Neural cell (in vitro differentiated cells): ENCODE results near the gene UNCX. TPM values are rescaled to one million over a fixed set of nuclear protein-coding genes. Genes with fewer than 3 reads are reported as not detected.

Source experiments
- H2AFZ ChIP-seq: fragments of 200-600, 300-800 bp; sonication (generic), shearing (Covaris generic); 2 replicates; pipeline ENCODE4 v1.6.0; 2014; ENCODE audit warnings: low read depth, mild to moderate bottlenecking, antibody characterized with exemption, low read length, moderate library complexity
- H3F3A ChIP-seq: fragments of 200-600 bp; shearing (Covaris generic); 2 replicates; pipeline ENCODE4 v1.6.1; 2016; ENCODE audit warnings: mild to moderate bottlenecking, moderate library complexity, mixed read lengths, antibody characterized with exemption, low read length; ENCODE audit not compliant: insufficient read depth, poor library complexity, severe bottlenecking
- H3K27ac ChIP-seq: fragments of 200-600, 300-800 bp; sonication (generic), shearing (Covaris generic); 2 replicates; pipeline ENCODE4 v1.5.1; 2014; ENCODE audit warnings: mild to moderate bottlenecking, low read length, moderate library complexity
- H3K27me3 ChIP-seq: fragments of 300-800, 200-600 bp; sonication (generic), shearing (Covaris generic); 2 replicates; pipeline ENCODE4 v1.6.0; 2014; ENCODE audit warnings: mild to moderate bottlenecking, low read depth, low read length, moderate library complexity; ENCODE audit not compliant: insufficient read depth
- H3K36me3 ChIP-seq: fragments of 300-800, 200-600 bp; sonication (generic), shearing (Covaris generic); 2 replicates; pipeline ENCODE4 v1.5.1; 2014; ENCODE audit warnings: mild to moderate bottlenecking, antibody characterized with exemption, low read length, moderate library complexity; ENCODE audit not compliant: insufficient read depth
- H3K4me2 ChIP-seq: fragments of 300-800, 200-600 bp; sonication (generic), shearing (Covaris generic); 2 replicates; pipeline ENCODE4 v1.6.0; 2014; ENCODE audit warnings: mild to moderate bottlenecking, low read length
- H3K4me3 ChIP-seq: fragments of 300-800, 200-600 bp; sonication (generic), shearing (Covaris generic); 2 replicates; pipeline ENCODE4 v1.5.1; 2014; ENCODE audit warnings: mild to moderate bottlenecking, low read length, moderate library complexity
- H3K79me2 ChIP-seq: fragments of 200-600 bp; shearing (Covaris generic); replicated peaks from 2 replicates; pipeline ENCODE4 v1.6.0; 2014; ENCODE audit warnings: mild to moderate bottlenecking, low read length, moderate library complexity; ENCODE audit not compliant: insufficient read depth
- H3K9ac ChIP-seq: fragments of 300-800, 200-600 bp; sonication (generic), shearing (Covaris generic); 2 replicates; pipeline ENCODE4 v1.6.1; 2016; ENCODE audit warnings: mild to moderate bottlenecking, low read length, mixed read lengths
- H3K9me2 ChIP-seq: fragments of 200-600 bp; shearing (Covaris generic); 2 replicates; pipeline ENCODE4 v1.6.1; 2016; ENCODE audit warnings: mild to moderate bottlenecking, low read length, mixed read lengths; ENCODE audit not compliant: insufficient read depth
- H3K9me3 ChIP-seq: fragments of 200-600, 300-800 bp; sonication (generic), shearing (Covaris generic); 2 replicates; pipeline ENCODE4 v1.6.1; 2016; ENCODE audit warnings: mild to moderate bottlenecking, mixed run types, low read length, moderate library complexity, mixed read lengths
- H4K20me1 ChIP-seq: fragments of 200-600 bp; shearing (Covaris generic); 2 replicates; pipeline ENCODE4 v1.6.1; 2016; ENCODE audit warnings: mild to moderate bottlenecking, mixed run types; ENCODE audit not compliant: insufficient read depth
- CTCF ChIP-seq: fragments of 450-650 bp; IDR thresholded peaks from 2 replicates; pipeline ENCODE4 v1.5.1; 2014; ENCODE audit warnings: antibody characterized with exemption, mild to moderate bottlenecking, moderate library complexity; ENCODE audit not compliant: poor library complexity, severe bottlenecking
- EP300 ChIP-seq: fragments of 450-650 bp; conservative IDR thresholded peaks from 2 replicates; pipeline ENCODE4 v1.6.1; 2014; ENCODE audit warnings: antibody characterized with exemption, mild to moderate bottlenecking, moderate library complexity; ENCODE audit not compliant: poor library complexity, severe bottlenecking
- EZH2 ChIP-seq: fragments of 200-600, 300-800 bp; shearing (Covaris generic), sonication (generic); IDR thresholded peaks from 2 replicates; pipeline ENCODE4 v1.6.1; 2014; ENCODE audit warnings: antibody characterized with exemption, low read length, borderline replicate concordance, mild to moderate bottlenecking; ENCODE audit not compliant: insufficient read depth, poor library complexity, severe bottlenecking
- MXI1 ChIP-seq: fragments of 450-650 bp; conservative IDR thresholded peaks from 2 replicates; pipeline ENCODE4 v1.6.1; 2014; ENCODE audit warnings: antibody characterized with exemption, mild to moderate bottlenecking; ENCODE audit not compliant: poor library complexity, severe bottlenecking
- POLR2AphosphoS5 ChIP-seq: IDR thresholded peaks from 2 replicates; pipeline ENCODE4 v1.6.1; 2012
- RAD21 ChIP-seq: fragments of 450-650 bp; conservative IDR thresholded peaks from 2 replicates; pipeline ENCODE4 v1.6.1; 2014; ENCODE audit warnings: antibody characterized with exemption, mild to moderate bottlenecking, moderate library complexity
- REST ChIP-seq: IDR thresholded peaks from 2 replicates; pipeline ENCODE4 v1.6.1; 2012; ENCODE audit warnings: borderline replicate concordance
- SMC3 ChIP-seq: fragments of 450-650 bp; conservative IDR thresholded peaks from 2 replicates; pipeline ENCODE4 v1.6.1; 2014; ENCODE audit warnings: antibody characterized with exemption, mild to moderate bottlenecking, moderate library complexity; ENCODE audit not compliant: poor library complexity
- TAF1 ChIP-seq: IDR thresholded peaks from 2 replicates; pipeline ENCODE4 v1.6.1; 2012; ENCODE audit warnings: low read depth
- polyA plus RNA-seq: library from polyadenylated mRNA; depleted of rRNA; stranded (reverse); fragments of >200 nt; gene quantifications from 2 replicates; pipeline ENCODE4 v1.2.3, GENCODE V29; 2014

Gene UNCX
- polyA plus RNA-seq, 1 donor from 2014 or later, result 1.6 TPM

GRCh38 chr7:1252540-1253090, 19.9 kb downstream of the UNCX start:
- Histone ChIP-seq H3K9ac (no peak overlapping the region), H3F3A (no peaks in the 10 kb centered on the region), H3K4me2 (no peak overlapping the region), H2AFZ (no peak overlapping the region), H3K27ac (no peak overlapping the region), H3K79me2 (no peaks in the 10 kb centered on the region), H4K20me1 (no peaks in the 10 kb centered on the region), H3K27me3 (peaks cover 23% of the 10 kb centered on the region), H3K4me3 (no peak overlapping the region), H3K9me3 (no peaks in the 10 kb centered on the region), H3K36me3 (no peaks in the 10 kb centered on the region), H3K9me2 (no peaks in the 10 kb centered on the region)
- TF ChIP-seq REST (no peak), CTCF (no peak), TAF1 (no peak), POLR2AphosphoS5 (no peak), SMC3 (no peak), EZH2 (no peak), EP300 (no peak), MXI1 (no peak), RAD21 (no peak)

GRCh38 chr7:1253681-1254181, 21.1 kb downstream of the UNCX start:
- TF ChIP-seq TAF1, result no peak
- TF ChIP-seq MXI1, result no peak
- no peak for TF ChIP-seq EP300
- no peak for TF ChIP-seq EZH2
- TF ChIP-seq SMC3, result no peak
- no peak for TF ChIP-seq POLR2AphosphoS5
- TF ChIP-seq CTCF, result no peak
- no peak for TF ChIP-seq REST
- no peak for TF ChIP-seq RAD21
- no peak overlapping the region for H3K4me3 ChIP-seq
- no peak overlapping the region for H3K4me2 ChIP-seq
- peaks cover 11% of the 10 kb centered on the region for H3K27me3 ChIP-seq
- no peak overlapping the region for H2AFZ ChIP-seq
- H3K9me2 ChIP-seq, result no peaks in the 10 kb centered on the region
- H3K27ac ChIP-seq, result no peak overlapping the region
- H4K20me1 ChIP-seq, result no peaks in the 10 kb centered on the region
- H3K79me2 ChIP-seq, result no peaks in the 10 kb centered on the region
- no peaks in the 10 kb centered on the region for H3K36me3 ChIP-seq
- H3K9me3 ChIP-seq, result no peaks in the 10 kb centered on the region
- H3F3A ChIP-seq, result no peaks in the 10 kb centered on the region
- H3K9ac ChIP-seq, result no peak overlapping the region
